Type B pancreatic cell (in vitro differentiated cells): ENCODE measurements around the gene SIX5. TPM values are rescaled to one million over a fixed set of nuclear protein-coding genes. Genes with fewer than 3 reads are reported as not detected.

Experiments
- DNase-seq: peaks from one replicate; pipeline ENCODE4 v3.0.0; 2021; ENCODE audit warnings: mixed read lengths; ENCODE audit not compliant: unreplicated experiment; ENCODE audit errors: extremely low spot score
- H3K27ac Mint-ChIP-seq: 2 replicates; pipeline ENCODE4 v1.8.0; 2021; ENCODE audit warnings: mild to moderate bottlenecking, mixed read lengths
- H3K27me3 Mint-ChIP-seq: 2 replicates; pipeline ENCODE4 v1.8.0; 2021; ENCODE audit warnings: mixed read lengths
- H3K36me3 Mint-ChIP-seq: 2 replicates; pipeline ENCODE4 v1.8.0; 2021; ENCODE audit warnings: mixed read lengths
- H3K4me1 Mint-ChIP-seq: one replicate; pipeline ENCODE4 v1.8.0; 2021; ENCODE audit warnings: mixed read lengths; ENCODE audit not compliant: unreplicated experiment
- H3K4me3 Mint-ChIP-seq: 2 replicates; pipeline ENCODE4 v1.8.0; 2021; ENCODE audit warnings: mild to moderate bottlenecking, mixed read lengths
- H3K9me3 Mint-ChIP-seq: 2 replicates; pipeline ENCODE4 v1.8.0; 2021; ENCODE audit warnings: mixed read lengths
- total RNA-seq: library from RNA; stranded (reverse); gene quantifications from 2 replicates; pipeline ENCODE4 v1.2.1, GENCODE V29; 2021; ENCODE audit warnings: low replicate concordance
- TF ChIP-seq, protein P1 (sequence below): fragments of 200-600 bp; sonication (generic); conservative IDR thresholded peaks from 2 replicates; pipeline ENCODE4 v1.5.0; 2021; ENCODE audit warnings: antibody characterized with exemption, mild to moderate bottlenecking

The SIX5 gene
- total RNA-seq, 1 donor from 2014 or later = 38.0 TPM

DNA sequence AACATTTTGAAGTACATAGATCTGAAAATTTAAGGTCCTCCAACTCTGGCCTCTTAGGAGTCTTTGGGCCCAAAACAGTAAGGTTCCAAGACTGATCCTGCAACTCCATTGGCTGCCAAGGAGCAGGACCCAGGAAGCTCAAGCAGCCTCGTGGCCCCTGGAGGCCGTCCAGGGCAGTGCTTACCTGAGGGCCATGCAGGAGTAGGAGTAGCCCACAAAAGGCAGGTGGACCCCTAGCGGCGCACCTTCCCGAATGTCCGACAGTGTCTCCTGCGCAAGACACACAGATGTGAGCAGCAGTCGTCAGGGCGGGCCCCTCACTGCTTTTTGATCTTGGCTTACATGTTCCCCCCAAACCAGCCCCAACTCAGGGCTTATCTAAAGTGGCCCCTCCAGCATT lies 5.7 kb upstream of the SIX5 start:
- no peaks in the 10 kb centered on the region for H3K27me3 Mint-ChIP-seq
- H3K4me3 Mint-ChIP-seq = no peak overlapping the region
- DNase-seq = no peak
- peaks cover 11% of the 10 kb centered on the region for H3K36me3 Mint-ChIP-seq
- H3K9me3 Mint-ChIP-seq = no peaks in the 10 kb centered on the region
- H3K4me1 Mint-ChIP-seq = peaks cover 18% of the 10 kb centered on the region
- no peak overlapping the region for H3K27ac Mint-ChIP-seq
- TF ChIP-seq, protein P1, sequence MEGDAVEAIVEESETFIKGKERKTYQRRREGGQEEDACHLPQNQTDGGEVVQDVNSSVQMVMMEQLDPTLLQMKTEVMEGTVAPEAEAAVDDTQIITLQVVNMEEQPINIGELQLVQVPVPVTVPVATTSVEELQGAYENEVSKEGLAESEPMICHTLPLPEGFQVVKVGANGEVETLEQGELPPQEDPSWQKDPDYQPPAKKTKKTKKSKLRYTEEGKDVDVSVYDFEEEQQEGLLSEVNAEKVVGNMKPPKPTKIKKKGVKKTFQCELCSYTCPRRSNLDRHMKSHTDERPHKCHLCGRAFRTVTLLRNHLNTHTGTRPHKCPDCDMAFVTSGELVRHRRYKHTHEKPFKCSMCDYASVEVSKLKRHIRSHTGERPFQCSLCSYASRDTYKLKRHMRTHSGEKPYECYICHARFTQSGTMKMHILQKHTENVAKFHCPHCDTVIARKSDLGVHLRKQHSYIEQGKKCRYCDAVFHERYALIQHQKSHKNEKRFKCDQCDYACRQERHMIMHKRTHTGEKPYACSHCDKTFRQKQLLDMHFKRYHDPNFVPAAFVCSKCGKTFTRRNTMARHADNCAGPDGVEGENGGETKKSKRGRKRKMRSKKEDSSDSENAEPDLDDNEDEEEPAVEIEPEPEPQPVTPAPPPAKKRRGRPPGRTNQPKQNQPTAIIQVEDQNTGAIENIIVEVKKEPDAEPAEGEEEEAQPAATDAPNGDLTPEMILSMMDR = peak; percentile 26

DNA sequence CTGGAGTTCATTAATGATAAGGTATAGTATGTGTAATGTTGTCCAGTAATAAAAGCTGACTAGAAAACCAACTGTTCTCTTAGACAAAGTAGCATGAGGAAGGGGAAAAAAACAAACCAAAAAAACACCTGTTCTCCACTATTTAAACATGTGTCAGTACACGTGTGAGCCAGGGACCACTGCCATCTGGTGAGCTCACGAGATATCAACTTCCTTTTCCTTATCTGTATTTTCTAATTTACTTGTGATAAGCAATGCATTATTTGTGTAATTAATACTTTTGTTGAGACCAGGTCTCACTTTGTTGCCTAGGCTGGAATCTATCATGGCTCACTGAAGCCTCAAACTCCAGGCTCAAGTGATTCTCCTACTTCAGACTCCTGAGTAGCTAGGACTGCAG lies 4.3 kb upstream of the SIX5 start:
- H3K9me3 Mint-ChIP-seq = no peaks in the 10 kb centered on the region
- no peak for DNase-seq
- no peak overlapping the region for H3K27ac Mint-ChIP-seq
- H3K4me1 Mint-ChIP-seq = peaks cover 8% of the 10 kb centered on the region
- no peak overlapping the region for H3K4me3 Mint-ChIP-seq
- TF ChIP-seq, protein P1 = no peak
- peaks cover 4% of the 10 kb centered on the region for H3K36me3 Mint-ChIP-seq
- no peaks in the 10 kb centered on the region for H3K27me3 Mint-ChIP-seq

DNA sequence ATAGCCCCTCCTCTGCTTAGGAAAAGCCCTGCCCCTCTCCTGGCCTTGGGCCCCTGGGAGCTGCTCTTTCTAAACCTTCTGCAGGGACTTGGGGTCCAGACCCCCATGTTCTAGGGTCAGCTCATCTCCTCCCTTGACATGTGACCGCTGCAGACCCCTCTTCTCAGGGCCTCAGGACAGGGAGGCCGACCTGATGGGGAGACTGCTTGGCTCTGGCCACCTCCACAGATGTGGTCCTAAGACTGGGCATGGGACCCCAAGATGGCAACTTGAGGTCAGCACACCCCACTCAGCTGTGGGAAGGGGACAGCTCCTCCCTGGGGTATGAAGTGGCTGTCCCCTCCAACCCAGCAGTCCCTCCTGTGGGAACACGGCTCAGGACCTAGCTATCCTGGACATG lies 3.9 kb upstream of the SIX5 start:
- TF ChIP-seq, protein P1 = no peak
- no peak for DNase-seq
- Mint-ChIP-seq H3K27ac (no peak overlapping the region), H3K36me3 (peaks cover 4% of the 10 kb centered on the region), H3K4me3 (no peak overlapping the region), H3K27me3 (no peaks in the 10 kb centered on the region), H3K9me3 (no peaks in the 10 kb centered on the region), H3K4me1 (peaks cover 8% of the 10 kb centered on the region)

DNA sequence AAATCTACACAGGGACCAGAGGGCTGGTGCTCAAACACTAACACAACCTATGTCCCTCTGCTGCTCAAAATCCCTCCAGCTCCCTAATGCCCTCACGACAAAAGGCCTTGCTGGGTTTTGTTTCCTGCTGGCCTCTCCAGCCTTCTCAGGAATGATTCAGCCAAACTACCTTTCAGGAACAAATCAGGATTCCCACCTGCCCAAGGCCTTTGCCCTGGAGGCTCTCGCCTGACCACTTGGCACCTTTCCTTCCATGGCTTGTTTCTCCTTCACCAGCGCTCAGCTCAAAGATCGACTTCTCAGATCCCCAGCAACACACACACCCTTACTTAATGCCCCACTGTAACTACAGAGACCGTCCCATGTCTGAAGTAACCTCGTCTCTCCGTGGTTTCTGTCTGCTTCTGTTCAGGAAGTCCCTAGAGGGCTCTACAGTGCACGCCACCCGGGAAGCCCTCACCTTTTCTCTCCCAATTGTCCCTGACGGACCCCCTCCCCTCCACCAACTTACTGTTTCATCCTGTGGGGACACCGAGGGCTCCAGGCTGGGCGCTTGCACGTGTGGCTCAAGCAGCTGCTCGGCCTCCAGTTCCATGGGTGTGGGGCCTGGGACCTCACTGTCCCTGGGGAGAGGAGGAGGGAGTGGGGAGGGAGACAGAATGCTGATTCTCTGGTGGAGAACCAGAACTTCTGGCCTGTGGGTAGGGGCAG lies 3.2 kb upstream of the SIX5 start:
- Mint-ChIP-seq H3K27ac (peak overlapping the region; percentile 17), H3K27me3 (no peaks in the 10 kb centered on the region), H3K36me3 (peaks cover 4% of the 10 kb centered on the region), H3K4me1 (peaks cover 8% of the 10 kb centered on the region), H3K9me3 (no peaks in the 10 kb centered on the region), H3K4me3 (peak overlapping the region; percentile 3)
- TF ChIP-seq, protein P1 = no peak
- no peak for DNase-seq

DNA sequence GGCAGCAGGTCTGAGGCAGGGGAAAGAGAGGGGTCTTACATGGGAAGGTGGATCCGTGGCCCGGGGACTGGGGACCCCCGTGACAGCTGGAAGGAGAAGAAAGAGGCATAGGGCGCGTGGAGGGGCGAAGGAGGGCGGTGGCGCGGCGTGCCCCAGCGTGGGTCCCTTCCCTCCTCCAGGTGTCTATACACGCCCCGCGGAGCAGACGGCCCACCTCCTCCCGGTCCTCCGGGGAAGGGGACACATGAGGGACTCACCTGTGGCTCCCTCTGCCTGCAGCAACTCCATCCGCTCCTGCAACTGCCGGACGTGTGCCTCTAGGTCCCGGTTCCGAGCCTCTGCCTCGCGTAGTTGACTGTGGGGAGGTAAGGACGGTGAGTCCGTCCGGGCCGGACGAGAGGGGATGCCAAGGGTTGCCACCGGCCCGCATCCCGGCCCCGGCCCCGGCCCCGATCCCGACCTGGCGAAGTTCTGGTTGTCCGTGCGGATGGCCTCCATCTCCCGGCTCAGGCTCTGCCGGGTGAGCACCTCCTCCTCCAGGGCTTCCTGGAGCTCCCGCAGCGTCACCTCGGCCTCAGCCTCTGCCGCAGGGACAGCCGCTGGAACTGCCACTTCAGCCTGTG lies 2.4 kb upstream of the SIX5 start:
- peak overlapping the region; percentile 98 for H3K27ac Mint-ChIP-seq
- H3K9me3 Mint-ChIP-seq = no peaks in the 10 kb centered on the region
- no peaks in the 10 kb centered on the region for H3K27me3 Mint-ChIP-seq
- TF ChIP-seq, protein P1 = no peak
- peak overlapping the region; percentile 68 for H3K4me3 Mint-ChIP-seq
- H3K36me3 Mint-ChIP-seq = no peaks in the 10 kb centered on the region
- DNase-seq = no peak
- peaks cover 8% of the 10 kb centered on the region for H3K4me1 Mint-ChIP-seq
